Measurements from ENCODE around the gene FUZ.
"Not testable (repeated sequence)": the region's sequence is repeated elsewhere in the genome, so short reads cannot be mapped to it uniquely, and the experiment has no call there.

FUZ gene

GRCh38 chr19:49832556-49832955 lies 19.5 kb upstream of the FUZ start:
- no peak for DNase-seq

GRCh38 chr19:49831592-49831991 lies 18.5 kb upstream of the FUZ start:
- no peak for DNase-seq

GRCh38 chr19:49830766-49831165 lies 17.7 kb upstream of the FUZ start:
- DNase-seq: no peak

DNA sequence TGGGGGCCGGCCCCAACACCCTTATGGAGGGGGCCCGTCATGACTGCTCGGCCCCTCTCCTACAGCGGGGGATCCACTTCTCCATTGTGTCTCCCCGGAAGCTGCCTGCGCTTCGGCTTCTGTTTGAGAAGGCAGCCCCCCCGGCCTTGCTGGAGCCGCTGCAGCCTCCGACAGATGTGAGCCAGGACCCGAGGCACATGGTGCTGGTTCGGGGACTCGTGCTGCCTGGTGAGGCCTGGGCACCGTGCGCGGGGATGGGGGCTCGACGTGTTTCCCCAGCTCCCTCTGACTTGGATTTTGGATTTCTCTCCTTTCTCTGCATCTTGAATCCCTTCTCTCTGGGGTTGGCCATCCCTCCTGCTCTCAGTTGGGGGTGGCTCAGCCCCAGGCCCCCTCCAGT lies 16.6 kb upstream of the FUZ start:
- no peak for DNase-seq

GRCh38 chr19:49829200-49829599 lies 16.1 kb upstream of the FUZ start:
- no peak for DNase-seq

- no peak for DNase-seq
Observed at GRCh38 chr19:49827034-49827433, 13.9 kb upstream of the FUZ start.

GRCh38 chr19:49824662-49825061 lies 11.6 kb upstream of the FUZ start:
- DNase-seq: no peak

DNA sequence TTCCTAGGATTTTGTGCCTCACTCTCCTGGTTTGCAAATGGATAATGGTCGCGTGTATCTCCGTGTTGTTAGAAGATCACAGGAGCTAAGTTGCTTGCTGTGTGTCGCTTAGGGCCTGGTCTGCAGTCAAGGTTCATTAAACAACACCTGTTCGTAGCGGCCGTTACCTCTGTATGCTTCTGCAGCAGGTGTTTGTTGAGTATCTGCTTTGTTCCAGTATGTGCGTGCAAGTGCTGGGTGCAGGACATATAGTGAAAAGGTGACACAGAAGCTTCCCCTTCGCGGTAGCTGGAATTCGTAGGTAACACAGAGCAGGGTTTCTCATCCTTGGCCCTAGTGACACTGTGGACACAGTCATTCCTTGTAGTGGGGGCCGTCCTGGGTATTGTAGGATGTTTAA lies 10.4 kb upstream of the FUZ start:
- no peak for DNase-seq

- DNase-seq: no peak
Observed at GRCh38 chr19:49820125-49820524, 7.0 kb upstream of the FUZ start.

DNA sequence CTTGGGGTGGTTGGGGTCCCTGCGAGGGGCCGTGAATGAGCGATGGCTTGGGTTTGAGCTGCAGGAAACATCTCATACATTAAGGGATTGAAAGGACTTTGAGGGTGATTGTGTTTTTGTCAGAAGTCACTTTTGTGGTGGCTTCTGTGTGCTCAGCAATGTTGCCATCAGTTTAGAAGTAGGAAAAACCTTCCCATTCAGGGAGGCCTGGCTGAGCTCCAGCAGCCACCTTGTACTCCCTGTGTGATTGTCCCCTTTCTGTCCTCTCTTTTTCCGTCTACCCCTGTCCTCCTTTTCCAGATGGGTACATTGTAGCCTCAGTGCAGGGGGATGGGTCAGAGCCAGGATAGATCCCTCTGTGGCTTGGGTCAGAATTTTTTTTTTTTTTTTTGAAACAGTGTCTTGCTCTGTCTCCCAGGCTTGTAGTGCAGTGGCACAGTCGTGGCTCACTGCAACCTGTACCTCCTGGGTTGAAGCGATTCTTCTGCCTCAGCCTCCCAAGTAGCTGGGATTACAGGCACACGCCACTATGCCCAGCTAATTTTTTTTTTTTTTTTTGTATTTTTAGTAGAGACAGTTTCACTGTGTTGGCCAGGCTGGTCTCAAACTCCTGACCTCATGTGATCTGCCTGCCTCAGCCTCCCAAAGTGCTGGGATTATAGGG lies 6.5 kb upstream of the FUZ start:
- not testable (repeated sequence) for DNase-seq

DNA sequence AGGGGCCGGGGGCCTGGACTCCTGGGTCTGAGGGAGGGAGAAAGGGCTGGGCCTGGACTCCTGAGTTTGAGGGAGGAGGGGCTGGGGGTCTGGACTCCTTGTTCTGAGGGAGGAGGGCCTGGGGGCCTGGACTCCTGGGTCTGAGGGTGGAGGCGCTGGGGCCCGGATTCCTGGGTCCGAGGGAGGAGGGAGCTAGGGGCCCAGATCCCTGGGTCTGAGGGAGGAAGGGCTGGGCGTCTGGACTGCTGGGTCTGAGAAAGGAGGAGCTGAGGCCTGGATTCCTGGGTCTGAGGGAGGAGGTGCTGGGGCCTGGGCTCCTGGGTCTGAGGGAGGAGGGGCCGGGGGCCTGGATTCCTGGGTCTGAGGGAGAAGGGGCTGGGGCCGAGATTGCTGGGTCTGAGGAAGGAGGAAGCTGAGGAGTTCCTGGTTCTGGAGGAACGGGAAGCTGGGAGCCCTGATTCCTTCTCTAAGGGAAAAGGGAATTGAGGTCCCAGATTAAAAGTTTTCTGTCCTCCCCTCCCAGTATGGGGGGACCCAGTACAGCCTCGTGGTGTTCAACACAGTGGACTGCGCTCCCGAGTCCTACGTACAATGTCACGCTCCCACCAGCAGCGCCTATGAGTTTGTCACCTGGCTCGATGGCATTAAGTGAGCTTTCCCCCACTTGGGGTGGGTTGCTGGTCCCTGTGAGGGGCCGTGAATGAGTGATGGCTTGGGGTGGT lies 5.7 kb upstream of the FUZ start:
- no peak for DNase-seq

GRCh38 chr19:49817964-49818648 lies 5.0 kb upstream of the FUZ start, which contains the start of gene MED25:
MED25 (plus strand) TSS chr19:49818289; CDS start chr19:49818342, 53 bp downstream.
- peak; percentile 61 to 84 for DNase-seq

DNA sequence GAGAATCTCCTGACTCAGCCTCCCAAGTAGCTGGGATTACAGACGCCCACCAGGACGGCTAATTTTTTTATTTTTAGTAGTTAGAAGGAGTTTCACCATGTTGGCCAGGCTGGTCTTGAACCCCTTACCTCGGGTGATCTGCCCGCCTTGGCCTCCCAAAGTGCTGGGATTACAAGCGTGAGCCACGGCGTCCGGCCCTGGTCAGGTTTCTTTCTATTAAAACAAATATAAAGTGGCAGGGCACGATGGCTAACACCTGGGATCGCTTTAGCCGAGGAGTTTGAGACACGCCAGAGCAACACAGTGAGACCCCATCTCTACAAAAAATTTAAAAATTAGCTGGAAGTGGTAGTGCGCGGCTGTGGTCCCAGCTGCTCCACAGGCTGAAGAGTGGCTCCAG lies 3.5 kb upstream of the FUZ start:
- no peak for DNase-seq

- no peak for DNase-seq
Observed at GRCh38 chr19:49814010-49814409, 918 bp upstream of the FUZ start.

- DNase-seq: peak in 1 of 2 experiments; percentile 24
Observed at GRCh38 chr19:49812452-49812996, 568 bp downstream of the FUZ start.

DNA sequence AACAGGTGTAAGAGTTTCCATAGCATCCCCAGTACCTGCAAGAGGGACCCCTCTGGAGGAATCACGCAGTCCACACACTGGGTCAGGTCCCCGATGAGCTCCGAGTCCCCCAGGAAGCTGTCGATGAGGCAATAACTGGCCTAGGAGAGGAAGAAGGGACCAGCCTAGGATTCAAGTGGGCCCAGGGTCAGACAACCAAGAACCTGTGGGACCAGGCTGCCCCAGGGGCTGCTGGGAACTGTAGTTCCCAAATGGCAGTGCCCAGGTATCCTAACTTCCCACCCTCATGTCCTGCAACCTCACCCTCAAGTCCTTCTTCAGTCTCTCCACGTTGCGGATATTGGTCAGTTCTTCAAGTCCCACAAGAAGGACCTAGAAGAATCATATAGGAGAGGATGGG lies 1.8 kb downstream of the FUZ start:
- DNase-seq: no peak

DNA sequence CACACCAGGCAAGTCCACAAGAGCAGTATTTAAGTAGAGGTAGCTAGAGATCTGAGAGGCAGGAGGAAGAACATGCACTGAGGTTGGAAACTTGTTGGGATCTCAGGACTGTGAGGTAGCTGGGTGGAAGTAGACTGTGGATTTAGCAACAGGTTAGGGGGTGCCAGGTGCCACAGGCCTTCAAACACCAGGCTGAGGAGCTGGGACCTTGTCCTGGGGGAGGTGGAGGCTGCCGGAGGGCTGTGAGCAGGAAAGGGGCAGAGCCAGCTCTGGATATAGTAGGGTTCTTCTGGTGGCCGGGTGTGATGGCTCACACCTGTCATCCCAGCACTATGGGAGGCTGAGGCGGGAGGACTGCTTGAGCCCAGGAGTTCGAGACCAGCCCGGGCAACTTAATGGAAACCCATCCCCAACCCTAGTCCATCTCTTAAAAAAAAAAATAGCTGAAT lies 3.1 kb downstream of the FUZ start:
- DNase-seq: no peak

- no peak for DNase-seq
Observed at GRCh38 chr19:49809160-49809940, 3.7 kb downstream of the FUZ start.

DNA sequence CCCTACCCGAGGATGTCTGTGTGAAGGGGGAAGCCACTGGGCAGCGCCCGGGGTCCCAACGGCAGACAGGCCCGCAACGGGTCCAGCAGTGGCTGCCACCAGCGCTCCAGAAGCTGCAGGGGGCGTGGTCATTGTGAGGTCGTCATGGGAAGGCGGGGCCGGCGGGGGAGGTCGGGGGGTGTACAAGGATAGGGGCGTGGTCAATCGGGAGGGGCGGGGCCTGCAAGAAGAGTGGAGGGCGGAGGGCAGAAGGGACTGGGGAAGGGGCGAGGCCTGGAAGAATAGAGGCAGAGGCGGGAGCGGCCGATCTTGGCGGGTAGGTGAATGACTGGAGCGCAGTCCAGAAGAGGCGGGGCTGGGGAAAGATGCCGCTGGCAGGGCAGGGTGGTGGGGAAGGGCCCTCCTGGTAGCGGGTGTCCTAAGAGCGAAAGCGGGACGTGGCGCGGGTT lies 4.4 kb downstream of the FUZ start:
- no peak for DNase-seq

GRCh38 chr19:49807904-49808675 lies 5.0 kb downstream of the FUZ start:
- no peak for DNase-seq

- no peak for DNase-seq
Observed at GRCh38 chr19:49807058-49807903, 5.8 kb downstream of the FUZ start.
